Calu3 (cell line): ENCODE data around the gene AKAP13. TPM values are rescaled to one million over a fixed set of nuclear protein-coding genes. Genes with fewer than 3 reads are reported as not detected.
A peak's percentile ranks its signal among the peaks of the same experiment; 100 is the strongest.

Experiments
- Bru-seq: library from RNA; stranded (reverse); fragments of 400-500 nt; gene quantifications from one replicate; lab custom pipeline; 2021; lab: Mats Ljungman, UMichigan
- BruChase-seq, 2 experiments: library from RNA; stranded (reverse); fragments of 400-500 nt; gene quantifications; one replicate each; lab custom pipeline; 2021; lab: Mats Ljungman, UMichigan
- BruUV-seq: library from RNA; stranded (reverse); fragments of 400-500 nt; replicated peaks from 2 replicates; lab custom pipeline; 2021; lab: Mats Ljungman, UMichigan
- CTCF ChIA-PET: fragments of 300-600 bp; sonication (Branson Sonifier 250); formaldehyde crosslinking; loops from one replicate; lab custom pipeline; 2022; ENCODE audit warnings: antibody characterized with exemption; lab: Charles Lee
- DNase-seq: peaks from one replicate; pipeline ENCODE4 v3.0.0; 2022
- H3K27ac Mint-ChIP-seq: one replicate; pipeline ENCODE4 v1.8.0; 2022; ENCODE audit warnings: mixed read lengths; ENCODE audit not compliant: unreplicated experiment
- H3K27me3 Mint-ChIP-seq: one replicate; pipeline ENCODE4 v1.8.0; 2022; ENCODE audit warnings: mixed read lengths; ENCODE audit not compliant: unreplicated experiment
- H3K36me3 Mint-ChIP-seq: one replicate; pipeline ENCODE4 v1.8.0; 2022; ENCODE audit warnings: mild to moderate bottlenecking, moderate library complexity, mixed read lengths; ENCODE audit not compliant: insufficient read depth, unreplicated experiment
- H3K4me1 Mint-ChIP-seq: one replicate; pipeline ENCODE4 v1.8.0; 2022; ENCODE audit warnings: mild to moderate bottlenecking, low read depth, mixed read lengths; ENCODE audit not compliant: unreplicated experiment
- H3K4me3 Mint-ChIP-seq: one replicate; pipeline ENCODE4 v1.8.0; 2022; ENCODE audit warnings: mild to moderate bottlenecking, low read depth, moderate library complexity, mixed read lengths; ENCODE audit not compliant: unreplicated experiment
- H3K9me3 Mint-ChIP-seq: one replicate; pipeline ENCODE4 v1.8.0; 2022; ENCODE audit warnings: low read depth, mixed read lengths; ENCODE audit not compliant: unreplicated experiment
- intact Hi-C: fragments of 100-400 bp; cut with micrococcal nuclease; formaldehyde crosslinking; loops from one replicate; pipeline ENCODE4 v1.10.0; 2022; ENCODE audit not compliant: unreplicated experiment
- long read RNA-seq: library from polyadenylated mRNA; stranded (forward); transcript quantifications from one replicate; pipeline ENCODE4 v2.0.0, GENCODE V29; 2022
- total RNA-seq: library from RNA; stranded (reverse); gene quantifications from 2 replicates; pipeline ENCODE4 v1.2.3, GENCODE V29; 2022
- TF ChIP-seq, protein P1 (sequence below): fragments of 200-600 bp; IDR thresholded peaks from one replicate; pipeline ENCODE4 v1.8.0; 2022; ENCODE audit warnings: antibody characterized with exemption; ENCODE audit not compliant: unreplicated experiment

The AKAP13 gene
- total RNA-seq (145 and 169 TPM in 2 replicates), Bru-seq, nascent RNA (percentile 96 among the genes with signal in this experiment), BruChase-seq, experiment 1, labeled RNA remaining after a 6-hour chase (percentile 86 among the genes with signal in this experiment), BruChase-seq, experiment 2, labeled RNA remaining after a 2-hour chase (percentile 88 among the genes with signal in this experiment)
- long read RNA-seq, full-length matches to known transcripts = 2 of 42 reads
- long read RNA-seq, partial matches to known transcripts = 25 of 42 reads
- long read RNA-seq, other reads (novel, unspliced or antisense) = 15 of 42 reads

DNA sequence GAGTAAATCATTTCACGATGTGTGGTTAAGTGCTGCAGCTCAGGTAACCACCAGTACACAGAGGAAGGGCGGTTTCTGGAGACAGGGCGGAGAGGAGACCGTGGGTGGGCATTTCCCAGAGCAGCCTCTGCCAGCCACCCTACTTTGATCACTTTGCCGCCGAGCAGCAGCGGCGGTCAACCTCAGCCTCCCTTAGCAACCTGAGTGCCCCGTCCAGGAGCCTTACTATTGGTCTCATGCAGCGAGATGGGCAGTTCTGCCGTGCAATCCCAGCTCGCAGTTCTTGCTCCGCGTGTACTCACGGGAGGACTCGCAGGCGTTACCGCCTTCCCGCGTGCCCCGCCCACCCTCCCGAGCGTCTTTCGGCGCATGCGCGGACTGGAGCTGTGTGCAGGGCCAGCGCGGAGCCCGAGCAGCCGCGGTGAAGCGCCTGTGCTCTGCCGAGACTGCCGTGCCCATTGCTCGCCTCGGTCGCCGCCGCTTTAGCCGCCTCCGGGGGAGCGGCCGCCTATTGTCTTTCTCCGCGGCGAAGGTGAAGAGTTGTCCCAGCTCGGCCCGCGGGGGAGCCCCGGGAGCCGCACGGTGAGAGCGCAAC, at the start of gene AKAP13:
Gene AKAP13 (plus strand): TSS at position 387 of the 595 bp plus-strand sequence. CDS start 105,118 bp downstream, outside the sequence.
- intact Hi-C loops = loop anchor here (2.0 kb wide), 1 partner anchor 38 kb away; no protein-coding TSS in a partner anchor
- TF ChIP-seq, protein P1, sequence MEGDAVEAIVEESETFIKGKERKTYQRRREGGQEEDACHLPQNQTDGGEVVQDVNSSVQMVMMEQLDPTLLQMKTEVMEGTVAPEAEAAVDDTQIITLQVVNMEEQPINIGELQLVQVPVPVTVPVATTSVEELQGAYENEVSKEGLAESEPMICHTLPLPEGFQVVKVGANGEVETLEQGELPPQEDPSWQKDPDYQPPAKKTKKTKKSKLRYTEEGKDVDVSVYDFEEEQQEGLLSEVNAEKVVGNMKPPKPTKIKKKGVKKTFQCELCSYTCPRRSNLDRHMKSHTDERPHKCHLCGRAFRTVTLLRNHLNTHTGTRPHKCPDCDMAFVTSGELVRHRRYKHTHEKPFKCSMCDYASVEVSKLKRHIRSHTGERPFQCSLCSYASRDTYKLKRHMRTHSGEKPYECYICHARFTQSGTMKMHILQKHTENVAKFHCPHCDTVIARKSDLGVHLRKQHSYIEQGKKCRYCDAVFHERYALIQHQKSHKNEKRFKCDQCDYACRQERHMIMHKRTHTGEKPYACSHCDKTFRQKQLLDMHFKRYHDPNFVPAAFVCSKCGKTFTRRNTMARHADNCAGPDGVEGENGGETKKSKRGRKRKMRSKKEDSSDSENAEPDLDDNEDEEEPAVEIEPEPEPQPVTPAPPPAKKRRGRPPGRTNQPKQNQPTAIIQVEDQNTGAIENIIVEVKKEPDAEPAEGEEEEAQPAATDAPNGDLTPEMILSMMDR = no peak
- Mint-ChIP-seq H3K4me1 (peaks cover 40% of the 10 kb centered on the region), H3K4me3 (peak within 1 kb of the TSS; percentile 76), H3K36me3 (peaks cover 39% of the 10 kb centered on the region), H3K27ac (peak within 1 kb of the TSS; percentile 45), H3K9me3 (no peaks in the 10 kb centered on the region), H3K27me3 (no peaks in the 10 kb centered on the region)
- no TSS peak for BruUV-seq
- CTCF ChIA-PET = interaction anchor here (0.6 to 1.5 kb wide), 8 partner anchors 23 to 288 kb away, joined by 3 to 5 read pairs (median 4); no protein-coding TSS in a partner anchor
- peak; percentile 98 for DNase-seq

- Mint-ChIP-seq H3K4me3 (peak overlapping the region; percentile 1), H3K4me1 (peaks cover 47% of the 10 kb centered on the region), H3K27ac (peak overlapping the region; percentile 47), H3K27me3 (no peaks in the 10 kb centered on the region), H3K9me3 (no peaks in the 10 kb centered on the region), H3K36me3 (no peaks in the 10 kb centered on the region)
- TF ChIP-seq, protein P1 = peak; percentile 65
- CTCF ChIA-PET = interaction anchor here (0.5 to 3.9 kb wide), 21 partner anchors 9 to 368 kb away, joined by 3 to 85 read pairs (median 4); partner anchors contain the start of gene AKAP13
- intact Hi-C loops = loop anchor here (1.0 to 10.0 kb wide), 4 partner anchors 39 to 254 kb away; no protein-coding TSS in a partner anchor
- BruUV-seq = no TSS peak
- peak; percentile 89 for DNase-seq
Measured at GRCh38 chr15:85330901-85331588, 49.4 kb upstream of the AKAP13 start.

GRCh38 chr15:85331655-85332285, 48.6 kb upstream of the AKAP13 start:
- no peaks in the 10 kb centered on the region for H3K9me3 Mint-ChIP-seq
- BruUV-seq = no TSS peak
- H3K27ac Mint-ChIP-seq = peak overlapping the region; percentile 47
- no peaks in the 10 kb centered on the region for H3K36me3 Mint-ChIP-seq
- no peaks in the 10 kb centered on the region for H3K27me3 Mint-ChIP-seq
- peak overlapping the region; percentile 1 for H3K4me3 Mint-ChIP-seq
- DNase-seq = no peak
- TF ChIP-seq, protein P1 = no peak
- CTCF ChIA-PET = interaction anchor here (0.6 to 3.9 kb wide), 16 partner anchors 14 to 256 kb away, joined by 3 to 85 read pairs (median 4); partner anchors contain the start of gene AKAP13
- H3K4me1 Mint-ChIP-seq = peaks cover 47% of the 10 kb centered on the region
- intact Hi-C loops = loop anchor here (1.0 to 10.0 kb wide), 4 partner anchors 39 to 253 kb away; no protein-coding TSS in a partner anchor
